Endometrium (tissue), 2 donors: ENCODE measurements around the gene FASTK.
"Not testable (repeated sequence)": the region's sequence is repeated elsewhere in the genome, so short reads cannot be mapped to it uniquely, and the experiment has no call there.

ENCODE experiments used
- FAIRE-seq: peaks from 2 replicates; lab custom pipeline; 2012; peaks lifted over from hg19 to GRCh38; lab: Jason Lieb, UNC
- donor health status: control.
- donor health status: control.

The FASTK gene

DNA sequence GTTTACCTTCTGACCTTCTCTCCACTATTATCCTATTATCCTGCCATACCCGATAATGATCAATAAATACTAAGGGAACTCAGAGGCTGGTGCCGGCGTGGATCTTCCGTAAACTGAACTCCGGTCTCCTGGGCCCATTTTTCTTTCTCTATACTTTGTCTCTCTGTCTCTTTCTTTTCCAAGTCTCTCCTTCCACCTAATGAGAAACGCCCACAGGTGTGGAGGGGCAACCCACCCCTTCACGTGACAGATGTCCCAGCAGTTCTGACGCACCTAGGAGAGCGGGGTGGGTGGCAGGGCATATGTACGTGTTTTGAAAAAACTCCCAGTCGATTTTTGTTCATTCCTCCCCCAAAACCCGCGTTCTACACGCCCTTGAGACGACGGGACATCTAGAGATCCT, 52.9 kb downstream of the FASTK start:
- FAIRE-seq: not testable (repeated sequence)

DNA sequence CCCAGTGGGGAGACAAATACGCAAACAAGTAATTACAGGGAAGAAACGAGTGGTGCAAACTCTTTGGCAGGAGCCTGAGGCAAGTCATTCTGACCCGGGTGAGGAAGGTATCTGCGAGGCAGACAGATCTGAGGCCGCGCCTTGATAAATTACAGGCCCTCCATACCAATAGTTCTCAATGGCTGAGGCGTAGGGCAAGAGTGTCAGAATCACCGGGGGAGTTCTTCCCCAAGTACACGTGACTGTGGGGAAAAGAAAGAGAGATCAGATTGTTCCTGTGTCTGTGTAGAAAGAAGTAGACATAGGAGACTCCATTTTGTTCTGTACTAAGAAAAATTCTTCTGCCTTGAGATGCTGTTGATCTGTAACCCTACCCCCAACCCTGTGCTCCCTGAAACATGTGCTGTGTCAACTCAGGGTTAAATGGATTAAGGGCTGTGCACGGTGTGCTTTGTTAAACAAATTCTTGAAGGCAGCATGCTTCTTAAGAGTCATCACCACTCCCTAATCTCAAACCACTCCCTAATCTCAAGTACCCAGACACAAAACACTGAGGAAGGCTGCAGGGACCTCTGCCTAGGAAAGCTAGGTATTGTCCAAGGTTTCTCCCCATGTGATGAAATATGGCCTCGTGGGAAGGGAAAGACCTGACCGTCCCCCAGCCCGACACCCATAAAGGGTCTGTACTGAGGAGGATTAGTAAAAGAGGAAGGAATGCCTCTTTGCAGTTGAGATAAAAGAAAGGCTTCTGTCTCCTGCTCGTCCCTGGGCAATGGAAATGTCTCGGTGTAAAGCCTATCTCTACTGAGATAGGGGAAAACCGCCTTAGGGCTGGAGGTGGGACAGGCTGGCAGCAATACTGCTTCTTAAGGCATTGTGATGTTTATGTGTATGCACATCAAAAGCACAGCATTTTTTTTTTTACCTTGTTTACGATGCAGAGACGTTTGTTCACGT, 53.6 kb downstream of the FASTK start:
- FAIRE-seq: not testable (repeated sequence)
